Posterior cingulate gyrus (tissue), 11 donors: ENCODE data around the gene CTTNBP2NL.
"Not testable (repeated sequence)": the region's sequence is repeated elsewhere in the genome, so short reads cannot be mapped to it uniquely, and the experiment has no call there.

Experiments
- DNase-seq, 10 donors: peaks; one replicate each; pipeline versions ENCODE4 v3.0.0 to v3.0.0-alpha.2; 2020 to 2021; ENCODE audit warnings: mixed read lengths in 3 of 10
- intact Hi-C: fragments of 100-400 bp; cut with DNase I; formaldehyde crosslinking; loops from one replicate; pipeline ENCODE4 v1.15.1; 2023

The CTTNBP2NL gene

DNA sequence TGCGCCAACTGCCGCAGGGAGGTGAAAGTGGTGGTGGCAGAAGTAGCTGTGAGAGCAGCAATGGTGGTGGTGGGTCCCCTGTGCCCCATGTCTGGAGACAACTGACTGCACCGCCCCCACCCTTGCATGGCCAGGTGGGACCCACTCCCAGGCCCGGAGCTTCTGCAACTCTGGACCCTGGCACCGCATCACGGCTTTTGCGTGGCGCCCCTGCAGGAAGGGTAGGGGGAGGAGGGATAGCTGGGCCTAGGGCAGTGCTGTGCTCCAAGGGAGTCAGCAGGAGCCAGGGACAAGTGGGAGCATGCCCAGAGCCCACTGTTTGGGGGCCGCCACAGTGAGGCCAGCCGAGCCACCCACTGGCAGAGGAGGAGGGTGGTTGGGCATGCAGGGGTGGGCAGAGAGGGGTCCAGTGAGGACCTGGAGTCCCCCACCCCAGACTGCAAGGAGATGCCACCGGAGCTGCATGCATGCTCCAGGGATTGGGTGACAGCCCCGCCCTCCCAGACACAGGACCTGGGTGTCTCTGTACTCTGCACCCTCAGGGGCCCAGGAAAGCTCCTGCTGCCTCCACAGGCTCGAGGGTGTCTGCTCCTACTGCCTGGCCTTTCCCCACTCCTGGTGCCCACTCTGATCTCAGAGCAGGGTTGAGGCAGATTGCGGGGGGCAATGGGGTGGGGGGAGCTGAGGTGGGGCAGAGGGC lies 9.8 kb upstream of the CTTNBP2NL start:
- intact Hi-C loops: no loop called here
- DNase-seq: no peak

DNA sequence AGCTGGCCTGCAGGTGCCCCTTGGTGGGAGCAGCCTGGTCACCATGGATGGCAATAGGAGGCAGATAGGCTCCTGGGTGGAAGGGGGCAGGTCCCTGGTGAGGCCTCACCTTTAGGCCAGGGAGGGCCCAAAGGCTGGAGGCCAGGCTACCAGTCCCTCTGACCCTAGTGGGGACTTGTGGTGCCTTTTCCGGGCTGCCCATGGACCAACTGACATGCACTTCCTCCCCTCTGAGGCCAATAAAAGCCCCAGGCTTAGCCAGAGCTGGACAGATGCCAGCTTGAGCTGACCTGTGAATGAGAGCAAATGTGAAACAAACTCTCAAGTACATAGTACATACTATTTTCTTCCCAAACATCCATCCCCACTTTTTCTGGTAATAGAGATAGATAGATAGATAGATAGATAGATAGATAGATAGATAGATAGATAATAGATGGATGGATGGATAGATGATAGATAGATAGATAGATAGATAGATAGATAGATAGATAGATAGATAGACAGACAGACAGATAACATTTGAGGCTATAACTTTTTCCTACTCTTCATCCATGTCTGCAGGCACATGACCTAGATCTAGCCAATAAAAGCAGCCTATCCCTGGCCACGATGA lies 9.2 kb upstream of the CTTNBP2NL start:
- DNase-seq: no peak

DNA sequence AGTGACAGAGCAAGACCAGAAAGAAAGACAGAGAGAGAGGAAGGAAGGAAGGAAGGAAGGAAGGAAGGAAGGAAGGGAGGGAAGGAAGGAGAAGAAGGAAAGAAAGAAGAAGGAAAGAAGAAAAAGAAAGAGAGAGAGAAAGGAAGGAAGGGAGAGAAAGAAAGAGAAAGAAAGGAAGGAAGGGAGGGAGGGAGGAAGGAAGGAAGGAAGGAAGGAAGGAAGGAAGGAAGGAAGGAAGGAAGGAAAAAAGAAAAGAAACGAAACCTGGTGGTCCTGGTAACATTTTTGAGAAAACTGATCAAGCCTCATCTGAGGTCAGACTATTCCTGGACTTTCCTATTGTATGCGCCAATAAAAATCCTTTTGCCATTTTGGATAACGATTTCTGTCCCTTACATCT lies 8.2 kb upstream of the CTTNBP2NL start:
- no peak for DNase-seq
- intact Hi-C loops: no loop called here

More for the DNA sequence above, 9.2 kb upstream of the CTTNBP2NL start:
- intact Hi-C loops: no loop called here

GRCh38 chr1:112388436-112388835 lies 7.6 kb upstream of the CTTNBP2NL start:
- intact Hi-C loops: no loop called here
- no peak for DNase-seq

DNA sequence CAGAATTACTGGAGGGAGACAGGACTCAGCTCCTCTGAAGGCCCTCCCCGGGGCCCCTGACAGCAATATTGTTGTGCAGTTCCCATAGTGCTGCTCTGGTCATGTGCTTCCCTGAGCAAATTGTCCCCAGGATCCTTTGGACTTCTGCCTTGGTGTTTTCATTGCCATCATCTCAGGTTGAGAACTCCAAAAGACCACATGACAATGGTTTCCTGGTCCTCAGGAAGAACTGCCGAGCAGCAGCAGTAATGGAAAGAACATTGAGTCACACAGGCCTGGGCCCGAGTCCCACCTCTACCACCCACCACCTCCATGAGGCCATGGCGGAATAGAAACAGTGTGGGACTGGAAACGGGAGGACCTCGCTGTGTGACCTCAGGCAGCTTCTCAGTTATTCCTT lies 6.3 kb upstream of the CTTNBP2NL start:
- intact Hi-C loops: loop anchor here (1.0 kb wide), 2 partner anchors 77 to 318 kb away; partner anchors contain the start of gene RHOC

GRCh38 chr1:112390335-112390734 lies 5.7 kb upstream of the CTTNBP2NL start:
- intact Hi-C loops: loop anchor here (1.0 kb wide), 2 partner anchors 76 to 317 kb away; partner anchors contain the start of gene RHOC
- DNase-seq: not testable (repeated sequence)

More for the DNA sequence above, 6.3 kb upstream of the CTTNBP2NL start:
- DNase-seq: no peak

GRCh38 chr1:112390775-112391602 lies 5.0 kb upstream of the CTTNBP2NL start:
- intact Hi-C loops: loop anchor here (1.0 kb wide), 2 partner anchors 75 to 316 kb away; partner anchors contain the start of gene RHOC
- peak; percentile 76 to 97 (median 88) for DNase-seq

- no peak for DNase-seq
- intact Hi-C loops: no loop called here
These were observed 4.4 kb upstream of the CTTNBP2NL start for GRCh38 chr1:112391603-112391940.

DNA sequence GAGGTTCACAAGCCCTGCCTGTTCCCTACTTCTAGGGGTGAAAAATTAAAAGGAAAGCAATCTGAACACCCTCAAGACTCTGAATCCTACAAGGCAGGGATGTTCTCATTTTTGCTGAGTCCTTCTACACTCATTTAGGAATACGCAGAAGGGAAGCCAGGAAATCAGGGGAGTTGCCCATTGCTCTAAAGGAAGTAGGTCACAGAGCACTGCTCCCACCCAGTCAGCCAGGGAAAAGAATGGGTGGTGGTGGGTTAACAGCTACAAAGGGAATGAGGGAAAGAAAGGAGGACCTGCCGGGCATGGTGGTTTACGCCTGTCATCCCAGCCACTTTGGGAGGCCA lies 2.4 kb upstream of the CTTNBP2NL start:
- intact Hi-C loops: no loop called here
- DNase-seq: no peak

GRCh38 chr1:112394743-112395062 lies 1.3 kb upstream of the CTTNBP2NL start:
- no peak for DNase-seq
- intact Hi-C loops: loop anchor here (5.0 kb wide), 1 partner anchor 223 kb away; the partner anchor contains the start of genes CAPZA1 and ST7L

GRCh38 chr1:112395256-112395820 lies 676 bp upstream of the CTTNBP2NL start:
- intact Hi-C loops: loop anchor here (5.0 kb wide), 1 partner anchor 222 kb away; the partner anchor contains the start of genes CAPZA1 and ST7L
- DNase-seq: no peak

DNA sequence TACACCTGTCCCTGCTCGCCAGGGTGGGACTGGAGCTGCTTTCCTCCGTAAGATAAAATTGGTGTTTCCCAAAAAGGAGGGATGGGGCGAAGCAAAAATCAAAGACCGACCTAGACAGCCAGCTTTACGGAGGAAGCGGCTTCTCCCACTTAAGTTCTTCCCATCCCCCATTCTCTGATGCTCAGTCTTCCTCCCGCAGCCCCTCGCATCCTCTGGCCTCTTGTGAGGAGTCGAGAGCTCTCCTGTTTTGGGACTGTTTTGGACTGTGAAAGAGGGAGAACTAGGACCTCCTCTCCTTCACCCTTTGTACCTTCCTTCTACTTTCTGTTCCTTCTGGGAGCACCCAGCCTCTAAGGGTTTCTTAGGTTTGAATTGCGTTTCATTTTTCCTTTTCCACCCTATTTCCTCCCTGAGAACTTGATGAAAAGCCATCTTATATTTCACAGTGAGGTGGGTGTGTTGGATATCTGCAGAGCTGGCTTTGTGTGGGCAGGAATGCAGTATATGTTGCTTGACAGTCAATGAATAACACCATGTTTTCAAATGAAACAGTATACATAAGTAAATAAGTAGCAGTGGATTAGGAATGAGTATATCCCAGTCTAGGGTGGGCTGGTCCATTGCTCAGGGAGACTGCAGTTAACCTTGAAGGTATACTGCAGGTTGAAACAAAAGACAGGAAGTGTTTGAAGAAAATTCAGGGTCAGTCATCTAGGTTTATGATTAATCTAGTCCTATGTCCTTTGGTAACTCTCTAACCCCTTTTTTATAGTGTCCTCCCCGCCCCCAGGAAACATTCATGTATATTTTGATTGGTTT lies 848 bp downstream of the CTTNBP2NL start:
- DNase-seq: no peak
- intact Hi-C loops: loop anchor here (5.0 kb wide), 1 partner anchor 220 kb away; the partner anchor contains the start of genes CAPZA1 and ST7L

DNA sequence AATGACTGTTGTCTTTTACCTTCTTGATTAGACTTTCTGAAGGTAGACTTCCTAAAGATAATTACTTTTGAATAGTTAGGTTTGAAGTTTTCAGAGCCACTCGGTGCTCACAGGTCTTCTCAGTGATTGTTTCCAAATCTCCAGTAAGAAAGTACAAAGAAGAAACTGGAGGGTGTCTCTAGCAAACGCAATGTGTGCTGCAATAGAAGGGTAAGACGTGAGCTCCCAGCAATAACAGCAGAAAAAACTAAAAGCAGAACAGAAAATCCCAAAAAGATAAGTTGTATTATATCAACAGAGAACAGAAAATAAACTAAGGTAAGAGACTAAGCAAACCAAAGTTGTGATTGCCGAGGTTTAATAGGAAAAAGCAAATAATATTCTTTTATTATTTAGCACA lies 1.8 kb downstream of the CTTNBP2NL start:
- DNase-seq: no peak
- intact Hi-C loops: loop anchor here (5.0 kb wide), 1 partner anchor 219 kb away; the partner anchor contains the start of genes CAPZA1 and ST7L

- intact Hi-C loops: loop anchor here (5.0 kb wide), 1 partner anchor 218 kb away; the partner anchor contains the start of genes CAPZA1 and ST7L
- DNase-seq: no peak
These were observed 3.4 kb downstream of the CTTNBP2NL start for GRCh38 chr1:112399456-112399855.

- intact Hi-C loops, DNase-seq: not testable (repeated sequence)
These were observed 4.7 kb downstream of the CTTNBP2NL start for GRCh38 chr1:112400706-112401105.

- no peak for DNase-seq
- intact Hi-C loops: no loop called here
These were observed 6.9 kb downstream of the CTTNBP2NL start for GRCh38 chr1:112402682-112403643.

DNA sequence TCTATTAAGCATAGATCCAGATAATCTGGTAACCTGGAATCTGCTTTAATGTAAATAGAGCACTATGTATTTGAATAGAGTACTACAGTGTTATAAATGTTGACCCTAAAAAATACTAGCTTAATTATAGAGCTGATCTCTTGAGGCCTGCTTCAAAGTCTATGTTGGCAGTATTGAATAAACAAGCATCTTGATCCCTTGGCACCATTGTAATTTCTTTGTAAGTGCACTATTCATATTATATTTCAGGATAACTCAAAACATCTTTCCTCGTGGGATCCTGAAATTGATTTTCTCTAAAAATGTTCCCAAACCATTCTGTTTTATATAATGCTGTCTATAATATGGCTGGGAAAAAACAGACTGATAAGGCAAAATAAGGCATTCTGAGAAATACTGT lies 10.8 kb downstream of the CTTNBP2NL start:
- no peak for DNase-seq
- intact Hi-C loops: no loop called here

GRCh38 chr1:112409414-112409813 lies 13.4 kb downstream of the CTTNBP2NL start:
- DNase-seq: no peak
- intact Hi-C loops: no loop called here

GRCh38 chr1:112410673-112411072 lies 14.7 kb downstream of the CTTNBP2NL start:
- intact Hi-C loops: no loop called here
- no peak for DNase-seq
